DOHH2 (cell line): ENCODE results near the gene GLS2.
A peak's percentile ranks its signal among the peaks of the same experiment; 100 is the strongest.

Experiments
- H3F3A ChIP-seq: fragments of 200-600 bp; sonication (generic), shearing (Covaris generic); 2 replicates; pipeline ENCODE4 v1.6.0; 2016; ENCODE audit warnings: antibody characterized with exemption, mild to moderate bottlenecking; ENCODE audit not compliant: control insufficient read depth, insufficient read depth
- H3K27ac ChIP-seq: fragments of 200-600 bp; sonication (generic); 2 replicates; pipeline ENCODE4 v1.5.1; 2014; ENCODE audit warnings: low read depth, mild to moderate bottlenecking, low read length, moderate library complexity
- H3K27me3 ChIP-seq: fragments of 200-600 bp; sonication (generic); 2 replicates; pipeline ENCODE4 v1.6.1; 2014; ENCODE audit warnings: mild to moderate bottlenecking, low read length, mixed read lengths; ENCODE audit not compliant: control insufficient read depth
- H3K36me3 ChIP-seq: fragments of 200-600 bp; sonication (generic); 2 replicates; pipeline ENCODE4 v1.6.1; 2014; ENCODE audit warnings: mild to moderate bottlenecking, low read length, moderate library complexity, mixed read lengths; ENCODE audit not compliant: control insufficient read depth
- H3K4me1 ChIP-seq: fragments of 200-600 bp; sonication (generic); 2 replicates; pipeline ENCODE4 v1.6.1; 2014; ENCODE audit warnings: mild to moderate bottlenecking, low read length, mixed read lengths; ENCODE audit not compliant: control insufficient read depth
- H3K4me2 ChIP-seq: fragments of 200-600 bp; sonication (generic); 2 replicates; pipeline ENCODE4 v1.6.0; 2014; ENCODE audit warnings: mild to moderate bottlenecking, low read length, moderate library complexity
- H3K4me3 ChIP-seq: fragments of 200-600 bp; sonication (generic); 2 replicates; pipeline ENCODE4 v1.5.1; 2014; ENCODE audit warnings: mild to moderate bottlenecking, low read length, mixed read lengths
- H3K79me2 ChIP-seq: fragments of 200-600 bp; sonication (generic); 2 replicates; pipeline ENCODE4 v1.6.1; 2014; ENCODE audit warnings: mild to moderate bottlenecking, low read length, mixed read lengths; ENCODE audit not compliant: control insufficient read depth
- H3K9me2 ChIP-seq: fragments of 200-600 bp; sonication (generic); replicated peaks from 2 replicates; pipeline ENCODE4 v1.6.1; 2014; ENCODE audit warnings: mild to moderate bottlenecking, low read length, mixed read lengths; ENCODE audit not compliant: control insufficient read depth
- H3K9me3 ChIP-seq: fragments of 200-600 bp; sonication (generic); 2 replicates; pipeline ENCODE4 v1.6.1; 2014; ENCODE audit warnings: antibody characterized with exemption, low read length, mixed read lengths; ENCODE audit not compliant: control insufficient read depth, insufficient read depth
- H4K20me1 ChIP-seq: fragments of 200-600 bp; sonication (generic); 2 replicates; pipeline ENCODE4 v1.6.0; 2014; ENCODE audit warnings: low read depth, mild to moderate bottlenecking, antibody characterized with exemption, low read length, moderate library complexity; ENCODE audit not compliant: control insufficient read depth, insufficient read depth
- CTCF ChIP-seq: fragments of 200-600 bp; sonication (generic); IDR thresholded peaks from one replicate; pipeline ENCODE4 v1.5.1; 2014; ENCODE audit warnings: antibody characterized with exemption, mild to moderate bottlenecking, low read depth, low read length; ENCODE audit not compliant: poor library complexity, severe bottlenecking
- EZH2phosphoT487 ChIP-seq: fragments of 200-600 bp; sonication (generic); IDR thresholded peaks from 2 replicates; pipeline ENCODE4 v1.6.1; 2017; ENCODE audit warnings: borderline replicate concordance, mild to moderate bottlenecking, antibody characterized with exemption, low read length, moderate library complexity, mixed read lengths

The GLS2 gene

GRCh38 chr12:56529656-56530055, 41.7 kb upstream of the GLS2 start:
- Histone ChIP-seq H3K36me3 (no peaks in the 10 kb centered on the region), H3K27me3 (peaks cover 9% of the 10 kb centered on the region), H3K4me1 (no peaks in the 10 kb centered on the region), H3K4me2 (no peak overlapping the region), H3K27ac (no peak overlapping the region), H3K79me2 (no peaks in the 10 kb centered on the region), H3K9me2 (no peaks in the 10 kb centered on the region), H3K9me3 (no peaks in the 10 kb centered on the region), H3K4me3 (no peak overlapping the region), H3F3A (no peaks in the 10 kb centered on the region), H4K20me1 (no peaks in the 10 kb centered on the region)
- TF ChIP-seq CTCF (no peak), EZH2phosphoT487 (no peak)

- no peak overlapping the region for H3K27ac ChIP-seq
- H3K9me2 ChIP-seq: no peaks in the 10 kb centered on the region
- H3K4me1 ChIP-seq: no peaks in the 10 kb centered on the region
- no peaks in the 10 kb centered on the region for H4K20me1 ChIP-seq
- H3F3A ChIP-seq: no peaks in the 10 kb centered on the region
- H3K36me3 ChIP-seq: no peaks in the 10 kb centered on the region
- no peak overlapping the region for H3K4me3 ChIP-seq
- H3K4me2 ChIP-seq: no peak overlapping the region
- H3K27me3 ChIP-seq: peaks cover 12% of the 10 kb centered on the region
- no peaks in the 10 kb centered on the region for H3K79me2 ChIP-seq
- no peak for TF ChIP-seq EZH2phosphoT487
- TF ChIP-seq CTCF: no peak
- no peaks in the 10 kb centered on the region for H3K9me3 ChIP-seq
Observed at GRCh38 chr12:56528846-56529245, 40.9 kb upstream of the GLS2 start.

- H3K36me3 ChIP-seq: no peaks in the 10 kb centered on the region
- H3K9me3 ChIP-seq: no peaks in the 10 kb centered on the region
- peaks cover 6% of the 10 kb centered on the region; the same call in 1 of the 2 replicates for H3K4me1 ChIP-seq
- no peak overlapping the region for H3K27ac ChIP-seq
- TF ChIP-seq EZH2phosphoT487 (no peak), CTCF (no peak)
- peak overlapping the region; percentile 45; the same call in 1 of the 2 replicates for H3K4me3 ChIP-seq
- H3F3A ChIP-seq: no peaks in the 10 kb centered on the region
- H4K20me1 ChIP-seq: no peaks in the 10 kb centered on the region
- no peaks in the 10 kb centered on the region for H3K79me2 ChIP-seq
- peak overlapping the region; percentile 55 for H3K4me2 ChIP-seq
- peaks cover 30% of the 10 kb centered on the region for H3K27me3 ChIP-seq
- no peaks in the 10 kb centered on the region for H3K9me2 ChIP-seq
Observed at GRCh38 chr12:56522411-56523193, 34.6 kb upstream of the GLS2 start.
